ENCODE data around the gene BST1. TPM values are rescaled to one million over a fixed set of nuclear protein-coding genes. Genes with fewer than 3 reads are reported as not detected.

BST1 gene
- total and polyA plus RNA-seq, 9 donors = 4.0 to 7.9 (median 4.9) TPM

GRCh38 chr4:15689540-15689939 is 13.3 kb upstream of the BST1 start:
- H3K4me1 ChIP-seq (ENCODE audit: control insufficient read depth, insufficient read depth, low read length) = peaks cover 3% of the 10 kb centered on the region
- no peak for DNase-seq
- H3K27ac ChIP-seq (ENCODE audit: low read length) = no peak overlapping the region
- H3K9me3 ChIP-seq (replicated peaks; ENCODE audit: control insufficient read depth, low read depth, low read length) = no peaks in the 10 kb centered on the region
- H3K4me3 ChIP-seq (ENCODE audit: low read length) = no peak overlapping the region
- WGBS (ENCODE audit: insufficient coverage) = no CpG with 5 or more reads among the region's 2 CpGs
- peaks cover 17% of the 10 kb centered on the region for H3K36me3 ChIP-seq (ENCODE audit: control insufficient read depth, insufficient read depth, low read length)
- no peaks in the 10 kb centered on the region for H3K27me3 ChIP-seq (ENCODE audit: control insufficient read depth, insufficient read depth, low read length)

- H3K27me3 ChIP-seq (ENCODE audit: control insufficient read depth, insufficient read depth, low read length) = no peaks in the 10 kb centered on the region
- H3K36me3 ChIP-seq (ENCODE audit: control insufficient read depth, insufficient read depth, low read length) = peaks cover 13% of the 10 kb centered on the region
- H3K27ac ChIP-seq (ENCODE audit: low read length) = peak overlapping the region; percentile 2
- peaks cover 3% of the 10 kb centered on the region for H3K4me1 ChIP-seq (ENCODE audit: control insufficient read depth, insufficient read depth, low read length)
- no peak overlapping the region for H3K4me3 ChIP-seq (ENCODE audit: low read length)
- no peaks in the 10 kb centered on the region for H3K9me3 ChIP-seq (replicated peaks; ENCODE audit: control insufficient read depth, low read depth, low read length)
- WGBS (ENCODE audit: insufficient coverage) = no CpG with 5 or more reads among the region's 7 CpGs
- peak; percentile 63 for DNase-seq
These were observed 12.7 kb upstream of the BST1 start for GRCh38 chr4:15690020-15690809.

DNA sequence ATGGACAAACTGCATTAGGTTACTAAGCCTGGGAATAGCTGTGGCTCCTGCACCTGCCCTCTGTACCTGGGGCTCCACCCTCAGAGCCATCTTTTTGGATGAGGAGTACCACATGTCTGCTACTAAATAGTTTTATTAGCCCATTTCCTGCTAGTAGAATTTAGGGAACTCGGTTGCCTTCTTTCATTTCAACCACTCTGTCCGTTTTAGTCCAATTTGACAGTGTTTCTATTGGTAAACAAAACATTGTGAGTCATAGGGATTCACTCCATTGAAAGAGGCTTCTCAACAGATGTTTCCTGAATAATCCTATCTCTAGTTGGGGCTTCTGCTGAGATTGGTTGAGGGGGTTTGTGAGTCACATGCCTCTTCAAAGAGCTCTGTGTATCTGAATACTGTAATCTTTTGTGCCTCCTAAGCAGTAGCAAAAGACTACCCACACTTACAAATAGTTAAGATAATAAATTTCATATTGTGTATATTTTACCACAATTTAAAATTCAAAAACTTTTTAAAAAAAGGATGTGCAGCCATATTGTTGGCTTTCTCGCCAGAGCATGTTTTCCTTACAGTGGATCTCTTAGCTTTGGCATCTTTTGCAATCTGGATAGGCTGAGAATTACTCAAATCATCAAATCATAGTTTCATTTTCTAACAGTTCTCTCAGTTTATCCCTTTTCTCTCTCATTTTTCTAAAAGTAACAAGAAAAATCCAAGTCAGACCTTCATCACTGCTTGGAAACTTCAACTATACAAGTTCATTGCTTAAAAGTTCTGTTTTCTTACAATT is 11.3 kb upstream of the BST1 start:
- Histone ChIP-seq H3K27ac (ENCODE audit: low read length) (no peak overlapping the region), H3K36me3 (ENCODE audit: control insufficient read depth, insufficient read depth, low read length) (peaks cover 2% of the 10 kb centered on the region), H3K27me3 (ENCODE audit: control insufficient read depth, insufficient read depth, low read length) (no peaks in the 10 kb centered on the region), H3K9me3 (replicated peaks; ENCODE audit: control insufficient read depth, low read depth, low read length) (no peaks in the 10 kb centered on the region), H3K4me3 (ENCODE audit: low read length) (no peak overlapping the region), H3K4me1 (ENCODE audit: control insufficient read depth, insufficient read depth, low read length) (peaks cover 3% of the 10 kb centered on the region)
- 75% methylated on average over 1 of the region's 3 CpGs for WGBS (ENCODE audit: insufficient coverage)
- peak; percentile 38 for DNase-seq

GRCh38 chr4:15692602-15693001 is 10.3 kb upstream of the BST1 start:
- WGBS (ENCODE audit: insufficient coverage) = 82% methylated on average over 1 of the region's 2 CpGs
- Histone ChIP-seq H3K4me3 (ENCODE audit: low read length) (no peak overlapping the region), H3K4me1 (ENCODE audit: control insufficient read depth, insufficient read depth, low read length) (peaks cover 3% of the 10 kb centered on the region), H3K9me3 (replicated peaks; ENCODE audit: control insufficient read depth, low read depth, low read length) (no peaks in the 10 kb centered on the region), H3K36me3 (ENCODE audit: control insufficient read depth, insufficient read depth, low read length) (peaks cover 2% of the 10 kb centered on the region), H3K27ac (ENCODE audit: low read length) (no peak overlapping the region), H3K27me3 (ENCODE audit: control insufficient read depth, insufficient read depth, low read length) (no peaks in the 10 kb centered on the region)
- DNase-seq = no peak

DNA sequence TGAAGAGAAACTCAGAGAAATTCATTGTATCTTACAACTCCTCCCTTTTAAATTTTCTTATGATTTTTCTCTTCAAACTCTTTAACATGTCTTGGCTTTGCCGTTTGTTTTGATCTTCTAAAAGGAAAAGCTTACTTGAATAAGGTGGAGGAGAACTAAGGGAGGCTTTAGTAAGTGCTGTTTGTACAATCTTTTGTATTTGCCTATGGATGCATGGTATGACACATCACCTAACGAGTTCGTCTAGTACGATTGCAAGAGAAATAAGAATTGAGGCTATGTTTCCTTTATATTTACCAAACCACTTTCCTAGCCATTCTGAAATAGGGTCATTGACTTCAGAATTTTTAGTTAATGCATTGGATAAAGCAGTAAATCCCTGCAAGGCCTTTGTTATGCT is 8.4 kb upstream of the BST1 start:
- H3K27ac ChIP-seq (ENCODE audit: low read length) = no peak overlapping the region
- H3K27me3 ChIP-seq (ENCODE audit: control insufficient read depth, insufficient read depth, low read length) = no peaks in the 10 kb centered on the region
- H3K4me1 ChIP-seq (ENCODE audit: control insufficient read depth, insufficient read depth, low read length) = peaks cover 3% of the 10 kb centered on the region
- H3K36me3 ChIP-seq (ENCODE audit: control insufficient read depth, insufficient read depth, low read length) = no peaks in the 10 kb centered on the region
- no CpG with 5 or more reads among the region's 4 CpGs for WGBS (ENCODE audit: insufficient coverage)
- H3K4me3 ChIP-seq (ENCODE audit: low read length) = no peak overlapping the region
- H3K9me3 ChIP-seq (replicated peaks; ENCODE audit: control insufficient read depth, low read depth, low read length) = no peaks in the 10 kb centered on the region
- DNase-seq = no peak

- Histone ChIP-seq H3K36me3 (ENCODE audit: control insufficient read depth, insufficient read depth, low read length) (no peaks in the 10 kb centered on the region), H3K4me1 (ENCODE audit: control insufficient read depth, insufficient read depth, low read length) (peaks cover 3% of the 10 kb centered on the region), H3K27ac (ENCODE audit: low read length) (no peak overlapping the region), H3K27me3 (ENCODE audit: control insufficient read depth, insufficient read depth, low read length) (no peaks in the 10 kb centered on the region), H3K4me3 (ENCODE audit: low read length) (no peak overlapping the region), H3K9me3 (replicated peaks; ENCODE audit: control insufficient read depth, low read depth, low read length) (no peaks in the 10 kb centered on the region)
- DNase-seq = no peak
- WGBS (ENCODE audit: insufficient coverage) = 45% methylated on average over 5 of the region's 10 CpGs
These were observed 7.6 kb upstream of the BST1 start for GRCh38 chr4:15695240-15695699.

DNA sequence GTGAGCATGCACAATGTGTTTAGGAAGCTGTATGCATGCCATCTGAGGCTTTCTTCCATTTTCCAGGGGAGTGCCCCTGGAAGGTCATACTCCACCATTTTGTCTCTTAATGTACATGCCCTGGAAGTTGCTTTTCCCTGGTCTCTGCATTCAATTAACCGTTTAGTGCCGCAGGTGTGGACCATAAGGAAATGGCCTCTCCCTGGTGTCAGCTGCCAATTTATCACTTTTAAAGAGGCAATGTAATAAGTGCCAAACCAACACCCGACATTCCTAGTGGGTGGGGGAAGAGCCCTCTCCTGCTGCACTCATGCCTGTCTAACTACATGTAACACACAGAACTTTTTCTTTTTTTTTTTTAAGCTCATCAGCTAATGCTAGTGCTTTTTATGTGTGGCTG is 7.1 kb upstream of the BST1 start:
- H3K4me1 ChIP-seq (ENCODE audit: control insufficient read depth, insufficient read depth, low read length) = no peaks in the 10 kb centered on the region
- WGBS (ENCODE audit: insufficient coverage) = no CpG with 5 or more reads among the region's 3 CpGs
- no peaks in the 10 kb centered on the region for H3K9me3 ChIP-seq (replicated peaks; ENCODE audit: control insufficient read depth, low read depth, low read length)
- H3K27me3 ChIP-seq (ENCODE audit: control insufficient read depth, insufficient read depth, low read length) = no peaks in the 10 kb centered on the region
- no peak overlapping the region for H3K27ac ChIP-seq (ENCODE audit: low read length)
- no peak overlapping the region for H3K4me3 ChIP-seq (ENCODE audit: low read length)
- no peak for DNase-seq
- H3K36me3 ChIP-seq (ENCODE audit: control insufficient read depth, insufficient read depth, low read length) = no peaks in the 10 kb centered on the region

DNA sequence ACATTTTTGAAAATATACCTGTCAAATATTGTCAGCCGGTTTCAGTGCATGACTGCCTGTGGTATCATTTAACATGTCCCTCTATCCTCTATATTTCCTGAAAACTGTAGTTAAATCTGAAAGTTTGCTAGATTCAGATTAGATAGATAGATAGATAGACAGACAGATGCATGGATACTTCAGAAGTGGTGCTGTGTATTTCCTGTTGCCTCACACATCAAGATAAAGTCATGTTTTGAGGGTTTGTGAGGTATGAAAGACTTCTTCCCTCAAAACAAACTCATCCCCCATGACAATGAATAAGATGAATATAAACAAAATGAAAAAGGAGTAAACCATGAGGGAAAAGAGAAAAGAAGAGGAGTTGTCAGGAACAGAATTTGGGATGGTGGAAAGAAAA is 6.0 kb upstream of the BST1 start:
- H3K36me3 ChIP-seq (ENCODE audit: control insufficient read depth, insufficient read depth, low read length) = no peaks in the 10 kb centered on the region
- no peak for DNase-seq
- no peaks in the 10 kb centered on the region for H3K9me3 ChIP-seq (replicated peaks; ENCODE audit: control insufficient read depth, low read depth, low read length)
- H3K4me3 ChIP-seq (ENCODE audit: low read length) = no peak overlapping the region
- H3K4me1 ChIP-seq (ENCODE audit: control insufficient read depth, insufficient read depth, low read length) = no peaks in the 10 kb centered on the region
- H3K27ac ChIP-seq (ENCODE audit: low read length) = no peak overlapping the region
- no peaks in the 10 kb centered on the region for H3K27me3 ChIP-seq (ENCODE audit: control insufficient read depth, insufficient read depth, low read length)
- WGBS (ENCODE audit: insufficient coverage) = no CpG with 5 or more reads among the region's 1 CpG

GRCh38 chr4:15703439-15703838 is 574 bp downstream of the BST1 start:
- Histone ChIP-seq H3K36me3 (ENCODE audit: control insufficient read depth, insufficient read depth, low read length) (no peaks in the 10 kb centered on the region), H3K4me3 (ENCODE audit: low read length) (peak overlapping the region; percentile 55), H3K27ac (ENCODE audit: low read length) (no peak overlapping the region), H3K9me3 (replicated peaks; ENCODE audit: control insufficient read depth, low read depth, low read length) (no peaks in the 10 kb centered on the region), H3K27me3 (ENCODE audit: control insufficient read depth, insufficient read depth, low read length) (no peaks in the 10 kb centered on the region), H3K4me1 (ENCODE audit: control insufficient read depth, insufficient read depth, low read length) (peaks cover 6% of the 10 kb centered on the region)
- 65% methylated on average over 11 of the region's 11 CpGs for WGBS (ENCODE audit: insufficient coverage)
- DNase-seq = no peak

DNA sequence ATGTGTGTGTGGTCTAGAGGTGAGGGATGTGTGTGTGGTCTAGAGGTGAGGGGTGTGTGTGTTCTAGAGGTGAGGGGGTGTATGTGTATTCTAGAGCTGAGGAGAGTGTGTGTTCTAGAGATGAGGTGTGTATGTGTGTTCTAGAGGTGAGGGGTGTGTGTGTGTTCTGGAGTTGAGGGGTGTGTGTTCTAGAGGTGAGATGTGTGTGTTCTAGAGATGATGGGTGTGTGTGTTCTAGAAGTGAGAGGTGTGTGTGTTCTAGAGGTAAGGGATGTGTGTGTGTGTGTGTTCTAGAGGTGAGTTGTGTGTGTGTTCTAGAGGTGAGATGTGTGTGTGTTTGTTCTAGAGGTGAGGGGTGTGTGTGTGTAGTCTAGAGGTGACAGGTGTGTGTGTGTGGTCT is 1.3 kb downstream of the BST1 start:
- Histone ChIP-seq H3K27me3 (ENCODE audit: control insufficient read depth, insufficient read depth, low read length) (no peaks in the 10 kb centered on the region), H3K36me3 (ENCODE audit: control insufficient read depth, insufficient read depth, low read length) (no peaks in the 10 kb centered on the region), H3K4me1 (ENCODE audit: control insufficient read depth, insufficient read depth, low read length) (peaks cover 6% of the 10 kb centered on the region), H3K27ac (ENCODE audit: low read length) (no peak overlapping the region), H3K9me3 (replicated peaks; ENCODE audit: control insufficient read depth, low read depth, low read length) (no peaks in the 10 kb centered on the region), H3K4me3 (ENCODE audit: low read length) (no peak overlapping the region)
- no peak for DNase-seq
